ENCODE measurements around the gene FAM117A.

- TF ChIP-seq CTCF (IDR thresholded peaks at IDR 0.05) (no peak), POLR2A (IDR thresholded peaks at IDR 0.05) (no peak)
Observed at GRCh38 chr17:49715717-49716279, 48.1 kb downstream of the FAM117A start.
